CD4-positive, alpha-beta T cell treated with Interleukin-21 for 1 hour (primary cell): ENCODE measurements around the gene DUSP28.
A peak's percentile ranks its signal among the peaks of the same experiment; 100 is the strongest.
"Not testable (repeated sequence)": the region's sequence is repeated elsewhere in the genome, so short reads cannot be mapped to it uniquely, and the experiment has no call there.

Experiments used
- DNase-seq: peaks from one replicate; pipeline ENCODE4 v3.0.0-alpha.2; 2020

The DUSP28 gene

DNA sequence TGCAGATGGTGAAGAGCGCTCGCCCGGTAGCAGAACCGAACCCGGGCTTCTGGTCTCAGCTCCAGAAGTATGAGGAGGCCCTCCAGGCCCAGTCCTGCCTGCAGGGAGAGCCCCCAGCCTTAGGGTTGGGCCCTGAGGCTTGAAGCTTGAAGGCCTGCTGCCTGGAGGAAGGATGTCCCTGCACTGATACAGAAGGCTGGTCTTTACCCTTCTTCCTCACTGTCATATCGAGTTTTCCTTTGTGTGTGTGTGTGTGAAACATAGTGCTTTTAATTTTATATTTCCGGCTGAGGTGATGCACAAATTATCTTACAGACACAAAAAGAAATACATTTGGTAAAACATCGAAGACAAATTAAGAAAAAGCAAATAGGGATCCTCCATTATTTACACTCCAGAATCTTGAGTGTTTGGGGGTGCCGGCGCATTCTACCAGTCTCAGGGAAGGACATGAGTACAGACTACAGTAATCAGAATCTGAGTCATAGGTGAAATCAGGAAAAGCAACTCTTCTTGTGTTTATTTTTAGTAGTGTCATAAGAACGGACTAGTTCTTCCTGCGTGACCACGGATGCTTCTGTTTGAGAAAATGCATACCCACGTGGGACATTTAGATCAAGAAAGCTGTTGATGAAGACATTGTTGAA is 1.3 kb downstream of the DUSP28 start:
- peak; percentile 42 for DNase-seq

DNA sequence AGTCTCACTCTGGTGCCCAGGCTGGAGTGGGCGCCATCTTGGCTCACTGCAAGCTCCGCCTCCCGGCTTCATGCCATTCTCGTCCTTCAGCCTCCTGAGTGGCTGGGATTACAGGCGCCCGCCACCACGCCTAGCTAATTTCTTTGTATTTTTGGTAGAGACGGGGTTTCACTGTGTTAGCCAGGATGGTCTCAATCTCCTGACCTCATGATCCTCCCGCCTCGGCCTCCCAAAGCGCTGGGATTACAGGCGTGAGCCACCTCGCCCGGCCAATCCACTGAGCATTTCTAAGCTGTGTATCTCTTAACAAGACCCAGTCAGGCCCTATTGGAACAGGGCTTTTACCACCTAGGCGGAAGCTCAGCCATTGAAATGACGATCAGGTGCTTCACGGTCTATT is 3.1 kb downstream of the DUSP28 start:
- DNase-seq: not testable (repeated sequence)

DNA sequence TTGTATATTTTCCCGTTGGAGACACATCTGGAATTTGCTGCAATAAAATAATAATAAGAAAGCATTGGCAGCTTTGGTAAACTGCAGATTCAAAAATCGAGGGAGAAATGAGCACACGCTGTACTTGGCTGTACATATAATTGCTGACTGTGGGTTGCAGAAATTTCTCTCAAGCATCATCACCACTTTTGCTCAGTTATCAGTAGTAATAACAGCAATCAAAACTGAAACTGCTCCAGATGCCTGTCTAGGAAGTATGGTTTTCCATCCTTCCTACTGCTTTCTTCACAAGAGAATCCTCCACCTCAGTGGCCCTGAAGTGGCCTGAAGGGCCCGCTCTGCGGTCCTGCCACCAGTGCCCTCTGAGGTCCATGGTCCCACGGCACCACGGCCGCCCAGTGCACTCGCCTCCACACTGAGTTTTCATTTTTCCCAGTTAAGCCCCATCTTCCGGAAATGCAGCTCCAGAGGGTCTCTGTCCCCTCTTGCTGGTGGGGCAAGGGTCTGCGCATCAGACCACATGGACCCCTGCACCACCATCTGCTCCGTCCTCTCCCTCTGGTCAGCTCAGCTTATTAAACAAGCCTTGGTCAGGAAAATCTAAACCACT is 3.9 kb downstream of the DUSP28 start:
- DNase-seq: no peak

DNA sequence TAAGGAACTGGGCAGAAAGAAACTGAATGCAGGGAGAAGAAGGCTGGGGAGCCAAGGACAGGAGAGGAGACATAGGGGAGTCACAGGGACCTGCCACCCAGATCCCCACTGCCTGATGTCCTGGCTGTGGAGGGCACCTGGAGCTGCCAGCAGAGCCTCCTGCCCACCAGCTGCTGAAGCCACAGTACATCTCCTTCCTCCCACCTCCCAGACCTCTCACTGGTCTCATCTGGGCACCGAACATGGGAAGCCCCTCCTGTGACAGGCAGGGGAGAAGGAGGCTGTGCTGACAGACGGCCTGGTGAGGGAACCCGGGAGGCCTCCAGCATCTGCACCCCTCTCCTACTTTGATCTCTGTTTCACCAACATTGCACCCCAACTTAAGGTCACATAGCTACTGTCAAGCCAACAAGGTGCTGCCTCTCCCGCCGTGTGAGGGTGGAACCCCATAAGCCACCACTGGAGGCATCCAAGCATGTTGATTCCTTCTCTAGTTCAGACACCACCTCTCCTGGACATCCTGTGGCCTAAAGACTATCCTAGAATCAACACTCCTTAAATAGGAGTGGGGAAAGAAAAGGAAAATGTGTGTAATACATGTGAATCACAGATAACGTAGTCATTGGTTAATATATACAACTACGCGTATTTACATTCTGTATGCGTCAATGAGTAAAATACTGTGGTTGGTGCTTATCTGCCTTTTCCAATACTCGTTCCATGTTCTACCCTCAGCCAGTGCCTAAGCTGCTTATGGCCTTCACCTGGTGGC is 4.6 kb downstream of the DUSP28 start:
- peak; percentile 43 for DNase-seq

DNA sequence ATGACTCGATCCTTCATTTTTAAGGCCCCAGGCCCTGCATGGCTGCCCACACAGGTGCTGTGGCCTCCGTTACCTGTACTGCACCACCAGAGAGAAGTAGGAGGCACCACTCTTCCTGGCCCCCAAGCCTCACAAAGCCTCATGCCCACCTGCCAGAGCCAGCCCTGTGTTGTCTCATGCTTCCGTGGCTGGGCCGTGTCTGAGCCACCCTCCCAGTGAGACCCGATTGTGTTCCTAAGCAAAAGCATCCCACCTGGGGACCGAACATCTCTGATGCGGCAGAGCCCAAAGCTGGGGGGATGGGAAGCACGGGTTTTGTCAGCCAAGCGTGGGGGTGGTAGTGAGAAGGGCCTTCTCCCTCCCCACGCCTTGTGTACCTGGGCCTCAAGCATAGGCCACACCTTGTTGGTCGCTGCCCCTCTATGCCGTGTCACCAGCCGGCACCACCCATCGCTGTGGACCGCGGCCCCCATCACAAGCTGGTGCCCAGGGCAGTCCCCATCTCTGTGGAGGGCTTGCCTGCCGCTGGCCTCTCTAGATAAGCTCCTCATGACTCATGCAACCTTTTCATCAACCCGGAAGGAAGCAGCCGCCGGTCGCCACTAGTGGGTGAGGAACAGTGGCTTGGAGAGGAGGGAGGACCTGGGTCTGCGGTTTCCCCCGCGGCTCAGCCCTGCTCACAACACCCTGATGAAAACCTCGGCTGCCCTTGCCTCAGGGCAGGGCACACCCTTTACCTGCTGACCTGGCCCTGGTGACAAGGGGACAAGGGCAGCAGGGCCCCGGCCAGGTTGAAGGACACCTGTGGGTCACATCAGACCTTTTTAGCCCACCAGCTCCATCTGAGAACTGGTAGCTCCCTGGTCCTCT is 5.4 kb downstream of the DUSP28 start:
- DNase-seq: peak; percentile 96

DNA sequence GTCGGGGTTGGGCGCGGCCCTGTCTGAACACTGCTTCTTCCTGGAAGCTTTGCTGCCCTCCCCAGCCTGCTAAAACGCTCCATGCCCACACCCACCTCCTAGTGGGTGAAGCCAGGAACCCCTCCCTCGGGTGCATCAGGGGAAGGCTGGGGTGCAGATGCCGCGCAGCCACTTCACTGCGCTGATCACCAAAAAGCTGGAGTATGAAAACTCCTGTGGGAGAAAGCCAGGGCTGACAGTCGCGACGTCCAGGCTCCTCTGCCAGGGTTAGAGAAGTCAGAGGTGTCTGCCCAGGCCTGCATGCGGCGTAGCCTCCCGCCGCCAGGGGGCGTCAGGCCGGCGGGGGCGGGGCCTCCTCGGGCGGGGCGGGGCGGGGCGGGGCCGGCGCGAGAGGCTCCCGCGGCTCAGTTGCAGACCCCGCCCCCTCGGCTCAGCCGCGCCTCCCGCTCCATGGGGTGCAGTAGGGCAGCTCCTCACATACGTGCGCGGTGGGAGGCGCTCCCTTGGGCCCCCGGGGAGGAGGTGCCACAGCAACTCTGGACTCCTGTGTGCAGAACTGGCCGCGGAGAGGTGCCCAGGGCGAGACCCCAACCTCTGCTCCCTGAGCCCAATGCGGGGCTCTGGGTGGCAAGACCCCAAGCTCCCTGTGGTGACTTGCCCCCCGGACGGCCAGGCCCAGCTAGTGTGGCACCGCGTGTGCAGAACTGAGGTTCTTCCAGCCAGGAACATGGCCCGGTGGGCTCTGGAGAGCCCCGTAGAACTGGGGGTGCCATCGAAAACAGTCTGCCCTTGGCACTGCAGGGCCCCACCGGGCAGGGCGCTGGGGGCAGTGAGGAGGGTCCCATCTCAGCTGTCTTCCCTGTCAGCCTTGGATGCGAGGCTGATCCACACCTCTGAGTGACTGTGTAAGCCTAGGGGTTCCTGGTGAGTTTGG is 6.3 kb downstream of the DUSP28 start:
- DNase-seq: peak; percentile 94

DNA sequence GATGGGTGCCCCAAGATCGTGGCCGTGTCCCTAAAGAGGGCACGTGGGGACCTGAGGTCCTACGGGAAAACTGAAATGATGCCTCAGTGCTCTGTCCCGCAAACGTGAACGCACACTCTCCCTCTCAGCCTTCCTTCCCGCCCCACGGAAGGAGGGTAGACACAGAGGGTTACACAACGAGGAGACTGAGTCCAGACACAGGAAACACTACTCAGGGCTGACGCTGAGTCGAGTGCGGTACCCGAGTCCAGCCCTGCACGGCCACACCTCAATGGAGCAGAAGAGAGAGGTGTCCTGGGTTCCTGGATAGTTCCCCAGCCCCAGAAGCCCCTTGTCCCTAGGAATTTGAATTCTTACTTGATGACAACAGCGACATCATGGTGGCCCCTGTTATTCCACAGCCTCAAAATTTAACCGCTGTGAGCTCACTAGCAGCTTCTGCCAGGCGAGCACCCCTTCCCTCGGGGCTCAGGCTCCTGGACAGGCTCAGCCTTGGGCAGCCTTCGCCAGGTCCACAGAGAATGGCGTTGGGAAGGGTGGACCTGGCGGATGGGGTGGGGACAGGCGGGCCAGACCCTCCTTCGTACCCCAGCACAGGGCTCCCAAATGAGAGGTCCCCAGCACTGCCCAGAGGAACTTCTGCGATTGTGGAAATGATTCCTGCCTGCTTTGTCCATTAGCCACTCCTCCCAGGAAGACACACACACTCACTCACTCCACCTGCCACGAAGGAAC is 7.1 kb downstream of the DUSP28 start:
- peak; percentile 49 for DNase-seq

DNA sequence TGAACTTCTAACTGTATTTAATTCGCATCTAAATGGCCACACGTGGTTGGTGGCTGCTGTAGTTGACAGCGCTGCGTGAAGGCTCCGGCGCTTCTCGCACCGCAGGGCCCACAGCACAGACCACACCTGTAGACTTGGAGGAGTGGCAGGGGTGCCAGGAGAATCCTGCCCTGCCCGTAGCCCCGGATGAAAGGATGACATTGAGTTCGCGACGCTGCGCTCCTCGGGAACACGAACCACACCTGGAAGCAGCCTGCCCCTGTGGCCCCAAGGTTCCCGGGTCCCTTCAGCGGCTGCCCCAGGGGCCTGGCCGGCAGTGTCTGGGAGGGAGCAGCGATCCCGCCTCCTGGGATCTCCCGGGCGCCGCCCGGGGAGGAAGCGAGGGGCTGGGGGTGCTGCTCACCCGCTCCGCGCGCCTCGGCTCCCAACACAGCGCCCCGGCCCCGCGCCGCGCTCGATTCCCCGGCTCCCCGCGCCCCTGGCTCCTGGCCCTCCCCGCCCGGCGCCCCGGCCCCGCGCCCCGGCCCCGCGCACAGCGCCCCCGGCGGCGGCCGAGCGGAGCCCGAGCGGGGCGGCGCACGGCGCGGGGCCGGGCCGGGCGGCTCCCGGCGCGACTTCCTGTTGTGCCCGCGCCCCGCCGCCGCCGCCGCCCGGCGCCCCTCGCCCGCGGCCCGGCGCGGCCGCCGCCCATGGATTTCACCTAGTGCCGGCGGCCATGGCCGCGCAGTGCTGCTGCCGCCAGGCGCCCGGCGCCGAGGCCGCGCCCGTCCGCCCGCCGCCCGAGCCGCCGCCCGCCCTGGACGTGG is 7.9 kb downstream of the DUSP28 start, which contains the start of gene RNPEPL1:
Gene RNPEPL1, plus strand, starts transcription at position 613 of the 806 bp plus-strand sequence. Its CDS starts 103 bp downstream, at position 716.
- DNase-seq: peak; percentile 68

DNA sequence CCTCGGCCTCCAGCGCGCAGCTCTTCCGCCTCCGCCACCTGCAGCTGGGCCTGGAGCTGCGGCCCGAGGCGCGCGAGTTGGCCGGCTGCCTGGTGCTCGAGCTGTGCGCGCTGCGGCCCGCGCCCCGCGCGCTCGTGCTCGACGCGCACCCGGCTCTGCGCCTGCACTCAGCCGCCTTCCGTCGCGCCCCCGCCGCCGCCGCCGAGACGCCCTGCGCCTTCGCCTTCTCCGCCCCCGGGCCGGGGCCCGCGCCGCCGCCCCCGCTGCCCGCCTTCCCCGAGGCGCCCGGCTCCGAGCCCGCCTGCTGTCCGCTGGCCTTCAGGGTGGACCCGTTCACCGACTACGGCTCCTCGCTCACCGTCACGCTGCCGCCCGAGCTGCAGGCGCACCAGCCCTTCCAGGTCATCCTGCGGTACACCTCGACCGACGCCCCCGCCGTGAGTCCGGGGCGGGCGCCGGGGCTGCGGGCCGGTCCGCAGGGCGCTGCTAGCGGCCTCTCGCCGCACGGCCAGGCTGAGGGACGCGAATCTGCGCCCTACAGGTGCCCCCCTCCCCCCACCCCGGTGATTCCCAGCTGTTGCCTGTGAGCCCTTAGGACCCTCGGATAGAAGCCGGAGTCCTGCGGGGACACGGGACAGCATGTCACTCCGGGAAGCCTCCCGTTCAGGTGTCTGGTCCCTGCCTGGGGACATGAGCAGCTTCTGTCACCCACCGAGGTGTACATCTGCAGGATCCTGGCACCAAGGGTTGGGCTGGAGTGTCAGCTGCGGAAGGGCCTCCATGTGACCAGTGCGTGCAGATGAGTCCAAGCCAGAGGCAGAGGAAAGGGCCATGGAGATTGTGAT is 8.7 kb downstream of the DUSP28 start:
- no peak for DNase-seq

DNA sequence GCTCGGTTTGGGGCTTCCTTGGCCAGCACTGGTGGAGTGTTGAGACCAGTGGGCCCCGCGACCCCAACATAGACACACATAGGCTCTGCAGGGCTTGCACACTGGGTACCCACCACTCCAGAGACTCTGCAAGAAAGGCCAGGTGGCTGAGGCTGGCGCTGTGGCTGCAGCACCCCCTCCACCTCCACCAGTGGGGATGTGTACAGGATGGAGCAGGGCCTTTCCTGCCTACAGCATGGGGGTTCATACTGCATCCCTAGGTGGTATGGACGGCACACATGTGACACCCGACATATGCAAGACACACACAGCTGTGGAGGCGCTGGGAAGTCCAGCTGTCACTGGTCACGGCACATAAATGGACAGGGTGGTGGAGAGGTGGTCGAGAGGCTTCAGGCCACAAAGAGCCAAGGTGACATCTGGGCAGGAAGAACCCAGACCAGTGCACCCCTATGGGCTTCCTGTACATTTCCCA is 9.4 kb downstream of the DUSP28 start:
- no peak for DNase-seq

DNA sequence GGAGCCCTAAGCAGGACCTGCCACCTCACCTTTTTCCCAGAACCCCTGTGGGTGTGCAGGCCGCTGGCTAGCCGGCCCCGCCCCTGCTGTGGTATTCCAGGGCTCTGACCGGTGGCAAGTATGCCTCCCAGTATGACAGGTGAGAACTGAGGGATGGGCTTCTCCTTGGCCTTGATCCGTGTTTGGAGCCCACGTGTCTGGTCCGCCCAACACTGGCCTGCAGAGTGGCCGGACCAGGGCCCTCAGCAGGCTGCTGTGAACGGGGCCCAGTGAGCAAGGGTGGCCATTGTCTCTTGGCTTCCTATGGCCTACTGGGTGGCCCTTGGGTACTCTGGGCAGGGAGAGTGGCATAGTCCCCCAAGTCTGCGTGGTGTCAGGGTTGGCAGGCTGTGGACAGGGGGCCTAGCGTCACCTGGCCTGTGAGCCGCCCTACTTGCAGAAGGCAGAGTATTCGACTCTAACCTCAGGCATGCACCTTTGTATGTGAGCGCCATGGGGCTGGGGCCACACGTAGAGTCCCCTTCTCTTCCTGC is 9.9 kb downstream of the DUSP28 start:
- DNase-seq: no peak

DNA sequence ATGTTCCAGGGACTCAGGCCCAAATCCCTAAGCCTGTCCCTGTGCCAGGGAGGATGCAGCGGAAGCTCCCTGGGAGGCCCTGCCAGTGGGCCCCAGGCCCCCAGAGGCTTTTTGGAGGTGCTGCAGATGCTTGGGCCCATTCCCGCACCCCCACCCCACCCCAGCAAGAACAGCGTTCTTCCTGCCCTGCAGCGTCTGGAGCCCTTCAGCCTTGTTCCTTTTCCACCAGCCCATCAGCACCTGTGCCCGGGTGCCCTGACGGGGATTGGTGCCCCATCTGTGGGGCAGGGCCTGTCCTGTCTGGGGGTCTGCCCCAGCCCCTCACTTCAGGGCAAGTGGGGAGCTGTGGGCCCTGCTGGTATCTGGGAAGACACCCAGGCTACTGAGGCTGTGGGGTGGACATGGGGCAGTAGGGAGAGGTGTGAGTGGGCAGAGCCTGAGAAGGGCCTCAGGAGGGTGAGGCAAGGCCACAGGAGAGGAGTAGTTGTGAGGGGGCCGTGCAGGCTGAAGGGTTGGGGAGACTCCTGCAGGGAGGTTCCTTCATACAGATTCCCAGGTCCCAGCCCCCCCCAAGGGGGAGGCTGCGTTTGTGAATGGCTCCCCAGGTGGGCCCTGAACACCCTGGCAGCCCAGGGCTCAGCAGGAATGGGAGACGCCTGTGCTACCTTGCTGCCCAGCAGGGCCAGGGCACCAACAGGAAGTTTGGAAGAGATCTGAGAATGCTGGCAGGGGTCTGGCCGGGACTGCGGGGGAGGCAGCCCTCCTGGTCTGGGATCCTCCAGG is 10.6 kb downstream of the DUSP28 start:
- no peak for DNase-seq

DNA sequence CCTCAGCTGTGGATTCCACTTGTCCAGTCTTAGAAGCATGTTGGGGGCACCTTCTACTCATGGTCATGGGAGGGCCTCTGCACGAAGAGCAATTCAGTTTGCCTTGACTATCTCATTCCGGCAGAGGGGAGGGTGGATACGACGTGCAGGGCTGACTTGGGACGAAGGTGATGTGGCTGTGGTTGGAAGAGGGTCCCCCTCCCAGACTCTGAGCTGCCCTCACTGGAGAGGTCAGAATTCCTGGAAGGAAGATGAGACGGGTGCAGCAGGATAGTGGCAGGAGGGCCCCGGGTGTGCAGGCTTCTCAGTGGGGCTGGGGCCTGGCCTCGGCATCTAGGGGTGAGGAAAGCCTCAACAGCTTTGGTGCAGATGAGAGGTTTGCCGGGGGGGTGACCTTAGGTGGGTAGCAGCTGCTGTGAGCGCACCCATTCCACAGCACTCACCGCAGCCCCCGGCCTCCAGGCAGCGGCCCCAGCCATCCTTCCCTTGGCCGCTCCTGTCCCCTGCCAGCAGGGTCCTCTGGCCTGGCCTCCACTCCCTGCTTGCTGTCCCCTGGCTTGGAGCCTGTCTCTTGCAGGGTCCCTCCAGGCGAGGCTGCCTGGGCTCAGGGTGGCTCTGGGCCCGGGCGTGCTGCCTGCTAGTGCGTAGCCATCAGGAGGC is 11.3 kb downstream of the DUSP28 start:
- DNase-seq: no peak

DNA sequence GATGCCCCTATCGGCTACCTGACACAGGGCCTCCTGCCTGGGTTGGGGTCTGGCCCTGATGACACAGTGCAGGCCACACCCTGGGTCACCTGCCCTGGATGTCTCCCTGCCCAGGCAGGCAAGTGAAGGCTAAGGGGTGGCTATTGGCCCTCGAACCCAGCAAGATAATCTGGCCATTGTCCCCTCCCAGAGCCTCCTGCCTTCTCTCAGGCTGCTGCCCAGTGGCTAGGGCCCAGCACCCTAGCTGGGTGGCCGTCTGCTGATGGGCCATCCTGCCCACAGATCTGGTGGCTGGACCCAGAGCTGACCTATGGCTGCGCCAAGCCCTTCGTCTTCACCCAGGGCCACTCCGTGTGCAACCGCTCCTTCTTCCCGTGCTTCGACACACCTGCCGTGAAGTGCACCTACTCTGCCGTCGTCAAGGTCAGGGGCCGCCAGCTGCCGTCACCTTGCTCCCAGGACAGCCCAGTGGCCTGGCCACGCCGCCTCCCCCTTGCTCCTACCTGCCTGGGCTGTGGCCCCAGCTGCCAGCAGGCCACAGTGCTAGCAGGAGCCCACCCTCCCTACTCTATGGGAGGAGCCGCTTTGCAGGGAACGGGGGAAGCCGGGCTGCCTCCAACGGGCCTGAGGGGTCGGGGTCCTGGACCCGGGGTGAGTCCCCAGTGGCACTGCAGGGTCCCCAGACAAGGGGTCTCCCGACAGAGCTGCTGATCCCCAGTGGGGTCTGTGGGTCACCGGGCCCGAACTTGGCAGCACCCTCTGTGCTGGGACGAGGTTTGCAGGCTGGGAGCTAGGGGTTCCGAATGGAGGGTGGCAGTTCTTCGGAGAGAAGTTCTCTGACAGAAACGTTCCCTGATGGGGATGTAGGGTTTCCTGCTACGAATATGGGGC is 12.2 kb downstream of the DUSP28 start:
- no peak for DNase-seq

DNA sequence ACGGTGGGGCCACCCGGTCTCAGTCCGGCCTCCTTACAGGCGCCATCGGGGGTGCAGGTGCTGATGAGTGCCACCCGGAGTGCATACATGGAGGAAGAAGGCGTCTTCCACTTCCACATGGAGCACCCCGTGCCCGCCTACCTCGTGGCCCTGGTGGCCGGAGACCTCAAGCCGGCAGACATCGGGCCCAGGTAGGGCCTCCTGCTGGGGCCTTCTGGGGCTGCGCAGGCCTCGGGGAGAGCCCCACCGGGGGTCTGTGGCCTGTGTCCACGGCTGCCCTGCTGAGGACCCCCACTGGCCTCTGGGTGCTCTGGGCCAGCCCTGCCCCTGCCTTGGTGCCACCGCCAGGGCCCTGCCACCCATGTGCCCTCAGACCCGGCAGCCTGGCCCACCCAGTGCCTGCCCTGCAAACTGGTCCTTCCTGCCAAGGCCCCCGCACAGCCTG is 12.9 kb downstream of the DUSP28 start:
- DNase-seq: no peak
